Measurements from ENCODE around the gene CNTNAP1.

GRCh38 chr17:42743595-42744282, 61.4 kb downstream of the CNTNAP1 start:
- TF ChIP-seq HDAC8 (tag; IDR thresholded peaks at IDR 0.05) (no peak), POLR2AphosphoS5 (IDR thresholded peaks at IDR 0.05; ENCODE audit: control insufficient read depth, insufficient read depth, low read depth, low read length) (peak; percentile 56; the same call in 1 of the 2 replicates), EZH2 (IDR thresholded peaks at IDR 0.05; ENCODE audit: borderline replicate concordance, low read depth, low read length) (no peak), NR3C1 (CRISPR knock-in tag; IDR thresholded peaks at IDR 0.05) (no peak)

Data from K562 (cell line).